Jurkat, Clone E6-1 (cell line): ENCODE results near the gene CHPF2.
A peak's percentile ranks its signal among the peaks of the same experiment; 100 is the strongest.

Source experiments
- DNase-seq: peaks from one replicate; pipeline ENCODE4 v3.0.0-alpha.2; 2011; ENCODE audit warnings: low read depth, low spot score
- H3K4me3 ChIP-seq: 2 replicates; pipeline ENCODE4 v1.5.1; 2011; ENCODE audit warnings: mild to moderate bottlenecking, low read length, control low read depth, moderate library complexity

CHPF2 gene

DNA sequence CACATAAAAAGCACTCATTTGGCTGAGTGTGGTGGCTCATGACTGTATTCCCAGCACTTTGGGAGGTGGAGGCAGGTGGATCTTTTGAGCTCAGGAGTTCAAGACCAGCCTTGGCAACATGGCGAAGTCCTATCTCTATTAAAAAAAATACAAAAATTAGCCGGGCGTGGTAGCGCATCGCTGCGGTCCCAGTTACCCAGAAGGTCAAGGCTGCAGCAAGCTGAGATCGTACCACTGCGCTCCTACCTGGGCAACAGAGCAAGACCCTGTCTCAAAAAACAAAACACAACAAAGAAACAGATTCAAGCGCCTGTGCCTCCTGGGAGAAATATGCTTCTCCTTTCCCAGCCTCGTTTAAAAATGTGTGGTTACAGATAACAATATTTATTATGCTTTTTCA is 3.0 kb upstream of the CHPF2 start:
- H3K4me3 ChIP-seq, result no peak overlapping the region
- no peak for DNase-seq

DNA sequence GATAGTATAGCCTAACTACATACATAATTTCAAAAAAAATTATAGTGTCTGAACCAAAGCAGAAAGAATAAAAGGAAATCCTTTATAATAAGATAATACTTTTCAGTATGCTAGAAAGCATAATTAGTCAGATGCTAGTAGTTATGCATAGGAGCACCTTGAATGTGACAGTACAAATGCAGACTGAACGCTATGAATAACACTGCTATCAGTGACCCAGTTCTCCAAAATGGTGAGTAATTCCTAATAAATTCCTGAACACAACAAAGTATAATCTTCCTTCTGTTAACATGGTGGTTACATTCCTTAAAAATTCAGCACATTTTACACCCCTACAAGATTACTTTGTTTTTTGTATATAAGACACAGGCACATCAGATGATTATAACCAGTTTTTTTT is 1.2 kb upstream of the CHPF2 start:
- no peak for DNase-seq

DNA sequence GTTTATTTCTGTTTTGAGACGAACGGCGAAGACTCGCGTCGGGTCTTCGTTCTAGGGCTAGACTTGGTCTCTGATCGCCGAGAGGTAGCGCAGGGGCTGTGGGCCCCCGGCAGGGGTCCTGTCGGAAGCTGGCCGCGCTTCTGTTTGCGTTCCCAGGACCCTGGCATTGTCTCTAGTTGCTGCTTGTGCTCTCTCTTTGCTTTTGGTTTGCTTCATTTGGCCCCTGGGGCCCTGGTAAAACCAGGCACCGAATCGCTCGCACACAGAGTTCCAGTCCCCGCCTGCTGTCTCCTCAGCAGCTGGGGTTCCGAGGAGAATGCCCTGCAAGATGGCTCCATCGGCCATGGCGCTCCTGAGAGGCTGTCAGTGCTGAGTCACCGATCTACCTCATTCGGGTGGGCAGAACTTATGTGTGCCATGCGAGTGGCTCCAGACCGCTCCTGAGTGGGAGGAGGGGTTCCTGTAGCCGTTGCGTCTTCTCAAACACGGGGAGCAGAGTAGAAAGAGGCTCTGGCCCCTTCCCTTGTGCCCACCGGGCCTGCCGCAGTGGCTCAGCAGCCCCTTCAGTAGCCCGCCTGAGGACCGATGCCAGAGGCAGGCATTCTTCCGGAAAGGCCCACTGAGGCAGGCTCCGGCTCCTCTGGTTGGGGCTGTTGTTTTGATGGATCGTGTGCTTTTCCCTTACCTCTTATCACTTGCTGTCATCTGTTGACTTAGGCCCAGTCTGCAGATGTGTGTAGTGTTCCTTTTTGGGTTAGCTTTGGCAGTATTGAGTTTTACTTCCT is 826 bp downstream of the CHPF2 start:
- no peak for DNase-seq

More for the DNA sequence above, 1.2 kb upstream of the CHPF2 start:
- H3K4me3 ChIP-seq, result no peak overlapping the region

DNA sequence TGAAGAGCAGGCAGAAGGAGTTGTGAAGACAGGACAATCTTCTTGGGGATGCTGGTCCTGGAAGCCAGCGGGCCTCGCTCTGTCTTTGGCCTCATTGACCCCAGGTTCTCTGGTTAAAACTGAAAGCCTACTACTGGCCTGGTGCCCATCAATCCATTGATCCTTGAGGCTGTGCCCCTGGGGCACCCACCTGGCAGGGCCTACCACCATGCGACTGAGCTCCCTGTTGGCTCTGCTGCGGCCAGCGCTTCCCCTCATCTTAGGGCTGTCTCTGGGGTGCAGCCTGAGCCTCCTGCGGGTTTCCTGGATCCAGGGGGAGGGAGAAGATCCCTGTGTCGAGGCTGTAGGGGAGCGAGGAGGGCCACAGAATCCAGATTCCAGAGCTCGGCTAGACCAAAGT is 1.5 kb downstream of the CHPF2 start:
- no peak for DNase-seq
- peak overlapping the region; percentile 94 for H3K4me3 ChIP-seq

More for the DNA sequence above, 826 bp downstream of the CHPF2 start:
- H3K4me3 ChIP-seq, result peak overlapping the region; percentile 94

DNA sequence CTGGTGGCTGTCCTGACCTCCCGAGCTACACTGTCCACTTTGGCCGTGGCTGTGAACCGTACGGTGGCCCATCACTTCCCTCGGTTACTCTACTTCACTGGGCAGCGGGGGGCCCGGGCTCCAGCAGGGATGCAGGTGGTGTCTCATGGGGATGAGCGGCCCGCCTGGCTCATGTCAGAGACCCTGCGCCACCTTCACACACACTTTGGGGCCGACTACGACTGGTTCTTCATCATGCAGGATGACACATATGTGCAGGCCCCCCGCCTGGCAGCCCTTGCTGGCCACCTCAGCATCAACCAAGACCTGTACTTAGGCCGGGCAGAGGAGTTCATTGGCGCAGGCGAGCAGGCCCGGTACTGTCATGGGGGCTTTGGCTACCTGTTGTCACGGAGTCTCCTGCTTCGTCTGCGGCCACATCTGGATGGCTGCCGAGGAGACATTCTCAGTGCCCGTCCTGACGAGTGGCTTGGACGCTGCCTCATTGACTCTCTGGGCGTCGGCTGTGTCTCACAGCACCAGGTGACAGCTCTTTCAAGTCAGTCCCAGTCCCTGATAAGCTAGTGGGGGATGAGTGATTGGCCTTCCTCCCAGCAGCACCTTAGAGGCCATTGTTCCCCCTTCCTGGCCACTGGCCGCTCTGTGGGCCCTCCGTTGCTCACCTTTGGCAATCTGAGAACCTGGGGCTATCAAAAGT is 3.0 kb downstream of the CHPF2 start:
- H3K4me3 ChIP-seq, result no peak overlapping the region

DNA sequence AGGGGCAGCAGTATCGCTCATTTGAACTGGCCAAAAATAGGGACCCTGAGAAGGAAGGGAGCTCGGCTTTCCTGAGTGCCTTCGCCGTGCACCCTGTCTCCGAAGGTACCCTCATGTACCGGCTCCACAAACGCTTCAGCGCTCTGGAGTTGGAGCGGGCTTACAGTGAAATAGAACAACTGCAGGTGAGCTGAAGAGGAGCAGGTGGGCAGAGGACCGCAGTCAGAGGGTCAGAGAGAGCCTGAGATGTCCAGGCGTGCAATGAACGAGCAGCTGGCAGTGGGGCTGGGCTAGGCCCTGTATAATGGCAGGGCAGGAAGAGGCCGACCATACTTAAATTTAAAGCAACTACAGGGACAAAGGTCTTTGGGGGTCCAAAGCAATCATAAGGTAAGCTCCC is 4.1 kb downstream of the CHPF2 start:
- no peak overlapping the region for H3K4me3 ChIP-seq

More for the DNA sequence above, 3.0 kb downstream of the CHPF2 start:
- no peak for DNase-seq

DNA sequence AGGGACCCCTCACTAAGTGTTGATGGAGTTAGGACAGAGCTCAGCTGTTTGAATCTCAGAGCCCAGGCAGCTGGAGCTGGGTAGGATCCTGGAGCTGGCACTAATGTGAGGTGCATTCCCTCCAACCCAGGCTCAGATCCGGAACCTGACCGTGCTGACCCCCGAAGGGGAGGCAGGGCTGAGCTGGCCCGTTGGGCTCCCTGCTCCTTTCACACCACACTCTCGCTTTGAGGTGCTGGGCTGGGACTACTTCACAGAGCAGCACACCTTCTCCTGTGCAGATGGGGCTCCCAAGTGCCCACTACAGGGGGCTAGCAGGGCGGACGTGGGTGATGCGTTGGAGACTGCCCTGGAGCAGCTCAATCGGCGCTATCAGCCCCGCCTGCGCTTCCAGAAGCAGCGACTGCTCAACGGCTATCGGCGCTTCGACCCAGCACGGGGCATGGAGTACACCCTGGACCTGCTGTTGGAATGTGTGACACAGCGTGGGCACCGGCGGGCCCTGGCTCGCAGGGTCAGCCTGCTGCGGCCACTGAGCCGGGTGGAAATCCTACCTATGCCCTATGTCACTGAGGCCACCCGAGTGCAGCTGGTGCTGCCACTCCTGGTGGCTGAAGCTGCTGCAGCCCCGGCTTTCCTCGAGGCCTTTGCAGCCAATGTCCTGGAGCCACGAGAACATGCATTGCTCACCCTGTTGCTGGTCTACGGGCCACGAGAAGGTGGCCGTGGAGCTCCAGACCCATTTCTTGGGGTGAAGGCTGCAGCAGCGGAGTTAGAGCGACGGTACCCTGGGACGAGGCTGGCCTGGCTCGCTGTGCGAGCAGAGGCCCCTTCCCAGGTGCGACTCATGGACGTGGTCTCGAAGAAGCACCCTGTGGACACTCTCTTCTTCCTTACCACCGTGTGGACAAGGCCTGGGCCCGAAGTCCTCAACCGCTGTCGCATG is 5.2 kb downstream of the CHPF2 start:
- DNase-seq, result no peak
- H3K4me3 ChIP-seq, result no peak overlapping the region

More for the DNA sequence above, 4.1 kb downstream of the CHPF2 start:
- DNase-seq, result no peak

DNA sequence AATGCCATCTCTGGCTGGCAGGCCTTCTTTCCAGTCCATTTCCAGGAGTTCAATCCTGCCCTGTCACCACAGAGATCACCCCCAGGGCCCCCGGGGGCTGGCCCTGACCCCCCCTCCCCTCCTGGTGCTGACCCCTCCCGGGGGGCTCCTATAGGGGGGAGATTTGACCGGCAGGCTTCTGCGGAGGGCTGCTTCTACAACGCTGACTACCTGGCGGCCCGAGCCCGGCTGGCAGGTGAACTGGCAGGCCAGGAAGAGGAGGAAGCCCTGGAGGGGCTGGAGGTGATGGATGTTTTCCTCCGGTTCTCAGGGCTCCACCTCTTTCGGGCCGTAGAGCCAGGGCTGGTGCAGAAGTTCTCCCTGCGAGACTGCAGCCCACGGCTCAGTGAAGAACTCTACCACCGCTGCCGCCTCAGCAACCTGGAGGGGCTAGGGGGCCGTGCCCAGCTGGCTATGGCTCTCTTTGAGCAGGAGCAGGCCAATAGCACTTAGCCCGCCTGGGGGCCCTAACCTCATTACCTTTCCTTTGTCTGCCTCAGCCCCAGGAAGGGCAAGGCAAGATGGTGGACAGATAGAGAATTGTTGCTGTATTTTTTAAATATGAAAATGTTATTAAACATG is 6.0 kb downstream of the CHPF2 start:
- no peak overlapping the region for H3K4me3 ChIP-seq
- DNase-seq, result no peak

DNA sequence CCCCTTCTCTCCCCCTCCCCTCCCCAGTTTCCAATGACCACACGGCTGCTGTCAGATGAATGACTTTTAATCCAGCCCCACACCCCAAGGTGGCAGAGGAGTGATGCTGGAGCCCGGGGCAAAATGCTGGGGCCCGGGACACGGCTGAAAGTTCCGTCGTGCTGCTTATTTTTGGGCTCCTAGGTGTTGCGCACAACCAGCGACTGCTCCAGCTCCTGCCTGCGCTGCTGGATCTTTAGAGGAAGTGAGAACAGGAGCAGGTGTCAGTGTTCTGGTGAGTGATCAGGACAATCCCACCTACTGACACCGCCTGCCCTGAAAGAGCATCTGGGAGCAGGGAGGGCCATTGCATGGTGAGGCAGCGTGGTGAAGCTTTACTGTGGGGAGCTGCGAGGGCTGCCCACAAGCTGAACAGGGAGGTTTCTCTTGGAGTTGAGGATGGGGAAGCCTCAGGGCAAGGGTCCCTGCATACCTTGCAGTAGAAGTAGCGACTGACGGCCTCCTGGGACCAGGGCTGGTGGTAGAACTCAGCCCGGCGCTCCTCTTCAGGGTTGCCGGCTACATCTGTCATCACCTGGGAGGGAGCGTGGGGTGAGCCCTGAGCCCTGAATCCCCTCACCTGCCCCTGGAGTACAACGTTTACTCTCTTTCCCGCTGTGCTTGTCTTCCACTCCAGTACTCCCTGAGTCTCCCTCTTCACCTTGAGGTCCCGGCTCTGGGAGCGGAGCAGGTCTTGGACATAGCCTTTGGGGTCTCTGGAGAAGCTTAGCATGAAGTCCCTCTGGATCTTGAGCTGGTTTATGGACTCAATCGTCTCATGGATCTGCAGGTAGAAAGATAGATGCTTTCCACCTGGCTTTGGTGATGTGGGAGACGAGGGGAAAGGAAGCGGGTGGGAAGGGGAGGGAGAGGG is 6.9 kb downstream of the CHPF2 start:
- no peak for DNase-seq
- H3K4me3 ChIP-seq, result no peak overlapping the region

DNA sequence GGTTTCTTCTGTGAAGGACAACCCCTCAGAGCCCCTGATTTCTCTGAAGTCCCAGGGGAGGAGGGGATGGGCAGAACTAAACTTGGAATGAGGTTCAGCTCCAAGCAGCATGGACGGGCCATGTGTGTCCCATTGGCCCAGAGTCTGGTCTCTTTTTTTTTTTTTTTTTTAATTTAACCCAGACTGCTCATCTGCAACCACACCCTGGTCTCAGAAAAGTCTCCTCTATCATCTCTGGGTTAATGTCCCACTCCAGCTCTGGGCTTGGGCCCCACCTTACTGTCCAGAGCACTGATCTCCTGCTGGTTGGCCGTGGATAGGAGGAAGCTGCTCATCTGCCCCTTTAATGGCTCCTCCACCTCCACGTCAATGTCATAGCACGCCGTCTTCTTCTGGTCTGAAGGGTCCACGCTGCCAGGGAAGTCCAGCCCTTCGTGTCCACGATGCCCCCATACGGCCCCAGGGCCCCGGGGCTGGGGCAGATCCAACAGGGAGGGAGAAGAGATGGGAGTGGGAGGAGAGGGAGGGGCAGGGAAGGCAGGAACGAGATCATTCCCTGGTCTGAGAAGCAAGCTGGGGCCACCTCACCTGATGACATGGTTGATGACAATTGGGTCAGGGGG is 7.7 kb downstream of the CHPF2 start:
- DNase-seq, result no peak
- H3K4me3 ChIP-seq, result no peak overlapping the region

DNA sequence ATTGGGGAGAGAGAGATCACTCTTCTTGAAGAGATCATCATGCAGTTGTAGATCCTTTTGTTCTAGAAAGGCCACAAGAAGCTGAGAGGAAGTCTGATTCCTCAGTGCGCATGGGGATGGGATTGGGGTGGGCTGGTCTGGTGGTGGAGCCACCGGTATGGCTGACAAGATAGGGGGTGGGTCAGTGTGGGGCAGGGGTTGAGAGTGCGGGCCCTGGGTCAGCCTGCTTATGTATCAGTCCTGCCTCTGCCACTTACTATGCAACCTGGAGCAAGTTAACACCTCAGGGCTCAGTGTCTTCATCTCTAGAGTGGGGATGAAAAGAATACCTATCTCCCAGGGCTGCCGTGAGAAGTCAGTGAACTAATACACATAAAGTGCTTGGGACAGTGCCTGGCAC is 8.3 kb downstream of the CHPF2 start:
- H3K4me3 ChIP-seq, result no peak overlapping the region
- DNase-seq, result no peak

DNA sequence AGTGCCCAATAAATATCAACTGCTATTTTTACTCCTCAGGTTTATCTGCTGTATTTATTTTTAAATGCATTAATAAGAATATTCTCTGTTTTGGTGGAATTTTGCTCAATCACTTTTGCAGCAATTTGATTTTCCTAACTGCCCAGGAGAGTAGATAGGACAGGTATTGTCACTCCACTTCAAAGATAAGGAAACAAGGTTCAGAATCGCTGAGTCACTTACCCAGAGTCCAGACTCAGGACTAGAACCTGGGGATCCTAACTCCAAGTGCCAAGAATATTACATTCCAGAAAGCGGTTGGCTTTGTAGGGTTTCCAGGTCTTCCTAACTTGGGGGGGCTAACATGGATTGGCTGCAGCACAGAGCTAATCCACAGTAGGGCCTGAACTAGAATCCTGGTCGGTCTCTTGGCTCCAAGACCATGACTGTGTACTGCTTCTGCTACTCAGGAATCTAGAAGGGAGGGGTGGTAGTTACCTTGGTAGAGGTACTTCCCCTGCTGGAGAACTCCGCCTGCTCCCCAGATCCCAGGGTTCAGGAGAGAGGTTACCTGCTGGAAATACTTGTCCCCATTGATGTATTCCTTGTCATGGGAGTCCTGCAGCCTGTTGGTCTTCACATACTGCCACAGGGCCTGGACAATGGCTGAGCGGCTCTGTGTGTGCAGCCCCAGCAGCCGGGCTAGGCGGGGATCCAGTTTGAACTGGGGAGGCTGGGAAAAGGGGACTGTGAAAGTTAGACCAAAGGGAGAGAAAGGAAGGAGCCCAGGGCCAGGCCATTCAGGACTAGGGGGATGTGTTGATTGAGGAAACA is 8.9 kb downstream of the CHPF2 start:
- DNase-seq, result no peak
- no peak overlapping the region for H3K4me3 ChIP-seq

DNA sequence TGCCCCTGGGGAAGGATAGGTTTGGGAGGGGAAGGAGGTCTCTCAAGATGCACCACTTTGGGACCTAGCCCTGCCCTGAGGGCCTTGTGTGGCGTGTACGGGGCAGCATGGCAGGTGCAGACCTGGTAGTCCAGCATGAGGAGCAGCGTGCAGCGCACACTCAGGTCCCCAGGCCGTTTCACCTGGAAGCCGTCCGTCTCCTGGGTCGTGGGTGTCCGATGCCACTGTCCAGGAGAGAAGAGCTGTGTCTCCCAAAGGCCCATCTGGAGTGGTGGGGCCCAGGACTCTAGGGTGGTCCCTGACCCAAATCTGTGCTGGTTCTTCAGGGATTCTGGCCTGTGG is 9.4 kb downstream of the CHPF2 start:
- no peak for DNase-seq
- no peak overlapping the region for H3K4me3 ChIP-seq

DNA sequence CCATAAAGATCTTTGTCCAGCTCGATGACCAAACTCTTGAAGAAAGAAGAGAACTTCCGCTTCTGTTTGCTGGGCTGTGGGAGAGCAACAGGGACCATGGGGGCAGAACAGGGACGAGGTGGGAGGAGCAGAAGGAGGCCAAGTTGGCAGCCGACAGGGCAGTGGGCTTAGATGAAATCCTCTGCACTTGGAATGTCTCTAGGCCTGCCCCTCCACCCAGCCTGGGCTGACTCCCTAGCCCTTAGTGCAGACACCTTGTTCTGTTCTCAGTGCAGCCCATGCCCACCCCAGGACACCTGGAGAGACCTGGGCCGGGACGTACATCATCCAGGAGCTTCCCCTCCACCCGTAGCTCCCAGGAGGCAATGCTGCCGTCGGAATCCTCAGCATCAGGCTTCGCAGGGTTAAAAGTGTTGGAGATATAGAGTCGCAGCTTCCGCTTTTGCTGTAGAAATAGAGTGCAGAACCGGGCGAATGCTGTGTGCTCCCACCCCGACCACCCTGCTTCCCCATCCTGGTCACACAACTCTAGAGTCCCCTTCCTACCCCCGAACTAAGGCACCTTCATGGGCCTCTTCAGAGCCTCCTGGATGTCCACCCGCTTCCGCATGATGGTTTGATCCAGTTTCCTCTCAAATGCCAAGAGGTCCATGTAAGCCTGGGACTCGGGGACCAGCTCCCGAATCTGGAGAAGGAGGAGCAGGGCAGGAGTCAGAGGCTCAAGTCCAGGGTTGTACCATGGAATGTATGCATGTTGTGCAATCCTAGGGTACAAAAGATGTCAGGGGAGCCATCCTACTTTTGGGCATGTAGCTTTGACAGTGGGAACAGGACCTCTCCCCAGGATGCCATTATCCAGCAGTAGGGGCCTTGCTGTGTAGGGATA is 10.1 kb downstream of the CHPF2 start:
- DNase-seq, result no peak
- no peak overlapping the region for H3K4me3 ChIP-seq

DNA sequence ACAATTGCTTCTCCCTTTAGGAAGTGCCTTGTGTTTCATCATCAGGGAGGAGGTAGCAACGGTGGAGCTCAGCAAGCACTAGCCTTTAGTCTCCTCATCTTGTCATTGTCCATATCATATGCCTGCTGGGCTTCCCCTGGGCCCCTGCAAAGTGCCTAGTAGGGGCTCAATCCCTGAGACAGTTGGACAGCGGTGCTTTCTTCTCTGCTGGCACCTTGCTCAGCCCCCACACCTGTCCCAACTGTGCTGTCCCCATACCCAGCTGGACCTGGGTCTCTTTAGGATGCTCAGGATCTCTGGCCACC is 10.7 kb downstream of the CHPF2 start:
- H3K4me3 ChIP-seq, result peak overlapping the region; percentile 27
- DNase-seq, result no peak

DNA sequence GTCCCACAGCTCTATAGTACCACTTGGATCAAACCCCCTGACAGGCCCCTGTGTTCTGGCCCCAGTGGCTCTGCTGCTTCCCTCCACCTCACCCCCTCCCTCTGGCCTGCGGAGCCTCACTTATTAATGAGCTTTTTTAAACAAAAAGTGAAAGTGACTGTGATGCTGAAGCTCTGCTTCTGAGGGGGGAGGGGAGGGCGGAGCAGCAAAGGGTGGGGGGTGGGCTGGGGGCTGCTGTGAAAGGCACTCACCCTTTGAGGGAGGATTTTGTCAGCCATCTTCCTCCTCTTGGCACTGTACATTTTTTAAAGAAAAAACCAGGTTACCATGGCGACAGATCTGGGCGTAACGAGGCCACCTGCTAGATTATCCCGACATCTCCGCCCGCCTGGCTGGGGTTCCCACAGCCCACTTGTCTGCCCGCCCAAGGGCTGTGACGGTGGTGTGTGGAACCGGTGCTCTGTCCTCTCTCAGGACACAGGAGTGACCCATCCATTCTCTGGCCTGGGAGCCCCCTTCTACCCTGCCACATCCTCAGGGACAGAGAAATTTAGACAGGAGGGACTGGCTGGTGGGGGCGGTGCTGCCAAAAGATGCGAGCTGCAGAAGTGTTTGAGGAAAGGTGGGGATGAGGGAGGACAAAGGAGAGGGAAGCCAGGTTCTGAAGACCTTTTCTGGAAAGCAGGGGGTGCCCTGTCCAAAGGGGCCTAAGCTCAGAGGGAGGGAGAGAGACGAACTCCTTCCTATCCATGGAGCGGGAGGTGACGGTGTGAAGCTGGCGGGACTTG is 11.3 kb downstream of the CHPF2 start:
- H3K4me3 ChIP-seq, result peak overlapping the region; percentile 27
- peak; percentile 78 for DNase-seq
